GM18499 (cell line): ENCODE measurements around the gene CCDC142.
"Not testable (repeated sequence)": the region's sequence is repeated elsewhere in the genome, so short reads cannot be mapped to it uniquely, and the experiment has no call there.

Source experiments
- ATAC-seq: cut with Tn5 transposase; IDR thresholded peaks from one replicate; pipeline ENCODE4 v1.9.1; 2021; ENCODE audit warnings: moderate number of reproducible peaks; ENCODE audit not compliant: insufficient read depth, unreplicated experiment

Gene CCDC142

GRCh38 chr2:74499940-74500577 is 17.3 kb upstream of the CCDC142 start:
- no peak for ATAC-seq

GRCh38 chr2:74499267-74499939 is 16.6 kb upstream of the CCDC142 start, which contains the start of gene LBX2:
Gene LBX2 (minus strand): TSS chr2:74499603. CDS start chr2:74499537, 66 bp downstream.
- no peak for ATAC-seq

- no peak for ATAC-seq
These were observed 15.9 kb upstream of the CCDC142 start for GRCh38 chr2:74498500-74499266.

GRCh38 chr2:74497777-74498499 is 15.1 kb upstream of the CCDC142 start:
- ATAC-seq = no peak

GRCh38 chr2:74496997-74497776 is 14.4 kb upstream of the CCDC142 start:
- no peak for ATAC-seq

GRCh38 chr2:74495440-74495839 is 12.6 kb upstream of the CCDC142 start:
- ATAC-seq = no peak

- no peak for ATAC-seq
These were observed 10.7 kb upstream of the CCDC142 start for GRCh38 chr2:74493546-74493945.

GRCh38 chr2:74491648-74492544 is 9.1 kb upstream of the CCDC142 start:
- no peak for ATAC-seq

- ATAC-seq = no peak
These were observed 7.1 kb upstream of the CCDC142 start for GRCh38 chr2:74489906-74490305.

- ATAC-seq = no peak
These were observed 6.1 kb upstream of the CCDC142 start for GRCh38 chr2:74488643-74489481.

- ATAC-seq = no peak
These were observed 3.3 kb upstream of the CCDC142 start for GRCh38 chr2:74486141-74486540.

- ATAC-seq = not testable (repeated sequence)
These were observed 922 bp upstream of the CCDC142 start for GRCh38 chr2:74483675-74484164.

GRCh38 chr2:74481961-74482800 is 617 bp downstream of the CCDC142 start:
- peak; percentile 15 for ATAC-seq

GRCh38 chr2:74481431-74481830 is 1.4 kb downstream of the CCDC142 start:
- no peak for ATAC-seq

- ATAC-seq = no peak
These were observed 7.9 kb downstream of the CCDC142 start for GRCh38 chr2:74474899-74475298.

GRCh38 chr2:74474481-74474880 is 8.3 kb downstream of the CCDC142 start:
- no peak for ATAC-seq

- peak; percentile 6 for ATAC-seq
These were observed 9.9 kb downstream of the CCDC142 start for GRCh38 chr2:74472945-74473258.
